ENCODE results near the gene ANO2.

Gene ANO2

DNA sequence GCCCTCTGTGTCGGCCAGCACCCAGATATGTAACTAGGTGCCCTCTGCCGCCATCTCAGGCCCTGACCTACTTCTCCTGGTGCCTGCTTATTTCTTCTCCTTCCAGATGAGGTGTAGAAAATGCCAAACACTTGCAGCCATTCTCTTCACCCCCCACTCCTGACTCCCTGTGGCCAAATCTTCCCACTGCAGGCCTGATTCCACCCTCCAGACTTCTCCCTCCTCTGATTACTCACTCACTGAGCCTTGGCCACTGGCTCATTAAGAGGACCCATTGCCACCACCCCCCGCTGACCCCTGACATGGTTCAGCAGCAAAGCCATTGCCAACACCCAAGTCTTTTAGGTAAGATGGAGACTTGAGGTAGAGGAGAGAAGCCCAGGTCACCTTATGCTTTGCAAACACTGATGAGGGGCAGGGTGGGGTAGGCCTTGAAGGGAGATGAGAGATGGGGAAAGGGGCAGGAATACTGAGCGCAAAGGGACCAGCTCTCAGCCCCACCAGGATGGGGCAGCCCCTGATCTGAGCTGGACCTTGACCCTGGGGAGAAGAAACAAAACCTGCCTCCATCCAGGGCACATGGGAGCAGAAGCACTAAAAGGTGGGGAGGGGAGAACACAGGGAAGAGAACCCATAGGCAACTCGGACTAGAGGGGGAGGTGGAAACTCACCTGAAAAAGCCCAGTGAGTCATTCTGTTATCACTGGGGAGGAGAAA, 25.1 kb upstream of the ANO2 start:
- TF ChIP-seq ZNF274 (IDR thresholded peaks at IDR 0.05; ENCODE audit: low read depth, low read length), result no peak
- no peak overlapping the region for H3K4me3 ChIP-seq (ENCODE audit: low read length)

DNA sequence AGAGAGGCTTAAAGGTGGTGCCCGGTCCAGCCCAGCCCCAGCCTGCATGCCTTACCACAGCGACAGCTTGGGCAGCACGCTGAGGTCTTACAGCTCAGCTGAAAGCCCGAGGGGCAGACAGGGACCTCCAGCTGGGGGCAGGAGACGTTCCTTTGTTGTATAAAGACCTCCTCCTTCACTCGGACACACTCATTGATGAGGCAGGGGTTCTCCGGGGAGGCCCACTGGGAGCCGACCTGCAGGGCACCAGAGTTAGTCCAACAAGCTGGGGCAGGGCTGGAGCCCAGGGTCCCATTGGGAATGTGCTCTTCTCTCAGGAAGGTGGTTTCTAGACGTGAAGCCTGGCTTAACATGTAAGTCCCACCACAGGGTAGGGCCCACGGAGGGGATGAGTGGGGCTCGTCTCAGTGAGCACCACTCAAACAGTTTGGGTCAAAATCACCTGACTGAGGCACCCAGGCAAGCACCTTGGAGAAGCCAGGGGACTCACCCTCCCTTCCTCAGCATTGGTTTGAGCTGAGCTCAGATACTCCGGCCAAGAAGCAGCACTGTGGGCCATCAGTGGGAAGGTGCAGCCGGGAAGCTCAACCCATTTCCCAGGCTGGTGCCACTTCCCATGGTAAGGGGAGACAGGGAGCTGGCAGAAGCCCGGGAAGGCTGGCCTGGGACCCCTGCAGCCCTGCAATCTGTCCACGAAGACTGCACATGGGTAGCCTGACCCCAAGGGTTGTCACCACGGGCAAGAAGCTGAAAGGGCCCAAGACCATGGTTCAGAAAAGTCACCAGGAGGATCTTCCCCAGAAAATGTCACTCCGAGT, 24.3 kb upstream of the ANO2 start:
- no peak for TF ChIP-seq ZNF274 (IDR thresholded peaks at IDR 0.05; ENCODE audit: low read depth, low read length)
- H3K4me3 ChIP-seq (ENCODE audit: low read length), result no peak overlapping the region

DNA sequence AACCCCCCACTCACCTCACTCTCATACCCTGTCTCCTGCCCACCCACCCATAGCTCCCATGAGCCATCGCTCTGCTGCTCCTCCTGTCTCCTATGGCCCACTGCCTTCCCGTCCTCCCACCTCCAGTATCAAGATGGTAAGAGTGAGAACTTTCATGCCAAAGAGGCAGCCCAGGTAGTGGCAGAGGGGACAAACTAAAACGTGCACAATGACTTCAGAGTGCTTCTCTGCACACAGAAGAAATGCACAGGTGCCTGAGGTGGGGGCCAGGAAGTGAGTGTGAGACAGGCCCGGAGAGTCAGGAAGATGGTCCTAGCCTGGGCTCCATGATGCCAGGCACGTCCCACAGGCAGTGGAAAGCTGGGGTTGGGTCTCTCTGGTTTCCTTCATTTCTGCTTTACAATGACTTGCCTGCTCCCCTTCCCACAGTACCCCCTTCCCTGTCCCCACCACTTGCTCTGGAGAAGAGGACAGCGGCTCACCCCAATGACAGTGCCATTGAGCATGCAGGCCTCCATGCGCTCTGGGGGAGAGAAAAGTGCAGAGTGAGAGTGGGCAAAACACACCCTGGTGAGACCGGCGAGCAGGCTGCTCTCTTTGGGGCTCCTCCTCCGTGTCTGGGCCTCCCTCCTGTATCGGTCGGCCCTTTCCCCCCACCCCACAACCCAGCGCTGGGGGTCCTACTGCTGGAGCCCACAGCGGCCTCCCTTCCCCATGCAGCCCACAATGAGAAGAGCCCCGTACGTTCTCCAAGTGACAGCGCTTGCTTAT, 22.8 kb upstream of the ANO2 start:
- H3K4me3 ChIP-seq (ENCODE audit: low read length), result no peak overlapping the region
- TF ChIP-seq ZNF274 (IDR thresholded peaks at IDR 0.05; ENCODE audit: low read depth, low read length), result no peak

DNA sequence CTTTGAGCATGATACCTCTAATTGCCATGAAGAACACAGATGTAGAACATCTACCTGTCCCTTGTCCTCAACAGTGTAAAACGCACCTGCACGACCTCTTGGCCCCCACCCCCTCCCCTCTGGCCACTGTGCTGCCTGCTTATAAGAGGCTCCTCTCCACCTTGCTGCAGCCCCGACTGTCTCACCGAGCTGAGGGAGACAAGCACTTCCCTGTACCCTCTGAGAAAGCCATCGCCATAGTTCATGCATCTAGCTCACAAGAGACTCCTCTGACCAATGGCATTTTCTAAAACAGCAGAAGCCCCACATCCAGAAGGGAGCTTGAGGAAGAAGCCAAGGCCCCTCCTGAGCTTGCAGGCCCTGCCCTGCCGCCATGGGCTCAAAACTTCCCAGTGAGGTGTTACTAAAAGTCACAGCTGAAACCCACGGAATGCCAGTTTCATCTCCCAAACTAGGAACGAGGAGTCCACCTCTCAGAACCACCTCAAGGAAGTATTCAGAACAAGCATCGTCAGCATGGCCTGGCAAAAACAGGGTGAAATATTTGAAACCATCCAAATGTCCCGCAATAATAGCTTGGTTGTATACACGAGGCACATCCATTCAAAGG, 21.5 kb upstream of the ANO2 start:
- no peak for TF ChIP-seq ZNF274 (IDR thresholded peaks at IDR 0.05; ENCODE audit: low read depth, low read length)
- H3K4me3 ChIP-seq (ENCODE audit: low read length), result no peak overlapping the region

DNA sequence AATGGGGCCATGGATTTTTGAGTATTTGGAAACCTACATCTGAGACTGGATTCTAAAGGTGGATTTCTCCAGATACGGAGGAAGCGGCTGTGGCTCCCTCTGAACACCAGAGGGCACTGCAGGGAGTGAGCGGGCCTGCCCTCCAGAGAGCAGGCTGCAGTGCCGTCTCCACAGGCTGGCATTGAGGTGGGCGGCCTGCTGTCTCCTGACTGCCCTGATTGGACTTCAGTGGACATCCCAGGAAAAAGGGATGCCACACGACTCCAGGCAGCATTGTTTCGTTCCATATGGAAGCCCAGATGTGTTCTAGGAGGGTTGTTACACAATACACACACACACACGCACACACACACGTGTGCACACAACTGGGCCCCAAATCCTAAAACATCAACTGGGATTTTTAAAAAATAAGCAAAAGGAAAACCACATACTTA, 20.9 kb upstream of the ANO2 start:
- TF ChIP-seq ZNF274 (IDR thresholded peaks at IDR 0.05; ENCODE audit: low read depth, low read length), result no peak
- H3K4me3 ChIP-seq (ENCODE audit: low read length), result no peak overlapping the region

DNA sequence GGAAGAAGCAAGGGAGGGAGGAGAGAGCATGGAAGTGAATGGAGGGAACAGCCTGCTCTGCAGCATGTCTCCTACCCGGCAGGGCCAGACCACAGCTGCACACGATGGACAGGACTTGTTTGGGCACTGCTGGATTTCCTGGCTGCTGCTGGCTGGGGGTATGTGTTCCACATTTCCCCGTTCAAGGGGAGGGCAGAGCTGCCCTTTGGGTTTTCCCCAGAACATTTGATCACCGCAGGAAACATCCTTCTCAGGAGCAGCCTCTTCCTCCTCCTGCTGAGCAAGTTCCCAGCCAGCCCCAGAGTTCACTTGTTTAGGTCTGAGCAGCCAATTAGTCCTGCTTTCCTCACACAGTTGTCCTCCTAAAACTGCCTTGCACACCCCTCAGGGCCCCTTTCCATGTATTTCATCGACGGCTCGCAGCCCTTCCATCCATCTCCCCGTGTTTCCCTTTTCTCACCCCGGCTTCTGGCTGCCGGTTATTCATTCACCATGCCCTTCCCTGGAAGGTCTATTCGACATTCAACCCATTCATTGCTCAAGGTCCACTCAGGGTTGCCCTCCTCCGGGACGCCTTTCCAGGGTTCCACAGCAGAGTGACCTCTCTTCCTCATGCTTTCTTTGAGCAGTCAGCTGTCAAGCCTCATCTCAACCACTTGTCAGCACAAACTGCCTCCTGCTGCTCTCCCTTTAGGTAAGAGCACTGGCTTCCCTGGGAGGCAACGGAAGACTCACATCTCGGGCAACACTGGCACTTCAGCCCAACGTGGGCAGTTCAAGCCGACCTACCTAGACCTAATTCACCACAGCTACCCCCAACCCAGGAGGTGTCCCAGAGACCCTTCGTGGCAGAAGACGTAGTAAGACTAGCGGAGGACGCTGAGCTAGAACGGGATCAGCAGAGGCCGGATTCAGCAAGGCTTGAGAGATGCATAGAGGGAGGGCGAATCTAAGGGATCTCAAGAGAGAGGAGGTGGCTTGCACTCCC, 20.1 kb upstream of the ANO2 start:
- no peak for TF ChIP-seq ZNF274 (IDR thresholded peaks at IDR 0.05; ENCODE audit: low read depth, low read length)
- H3K4me3 ChIP-seq (ENCODE audit: low read length), result no peak overlapping the region

DNA sequence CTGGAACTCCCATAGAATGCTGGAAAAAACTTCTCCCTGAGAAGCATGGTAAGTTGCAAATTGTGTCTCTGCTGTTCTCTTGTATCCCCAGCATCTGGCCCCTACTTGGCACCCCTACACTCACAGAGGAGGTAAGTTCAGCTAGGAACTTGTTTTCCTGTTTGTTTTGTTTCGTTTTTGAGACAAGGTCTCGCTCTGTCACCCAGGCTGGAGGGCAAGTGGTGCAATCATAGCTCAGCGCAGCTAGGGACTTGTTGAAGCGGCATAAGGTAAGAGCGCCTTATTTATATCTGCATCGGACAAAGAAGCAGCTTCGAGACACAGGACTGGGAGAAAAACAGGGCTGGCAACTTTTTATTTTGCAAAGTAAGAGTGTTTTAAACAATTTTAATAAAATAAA, 18.5 kb upstream of the ANO2 start:
- TF ChIP-seq ZNF274 (IDR thresholded peaks at IDR 0.05; ENCODE audit: low read depth, low read length), result no peak
- no peak overlapping the region for H3K4me3 ChIP-seq (ENCODE audit: low read length)

DNA sequence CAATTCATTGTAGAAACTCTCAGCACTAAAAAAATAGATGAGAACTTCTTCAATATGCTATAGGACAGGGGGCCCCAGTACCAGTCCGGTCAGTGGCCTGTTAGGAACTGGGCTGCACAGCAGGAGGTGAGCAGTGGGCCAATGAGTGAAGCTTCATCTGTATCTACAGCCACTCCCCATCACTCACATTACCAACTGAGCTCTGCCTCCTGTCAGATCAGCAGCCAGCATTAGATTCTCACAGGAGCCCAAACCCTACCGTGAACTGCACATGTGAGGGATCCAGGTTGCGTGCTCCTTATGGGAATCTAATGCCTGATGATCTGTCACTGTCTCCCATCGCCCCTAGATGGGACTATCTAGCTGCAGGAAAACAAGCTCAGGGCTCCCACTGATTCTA, 15.7 kb upstream of the ANO2 start:
- no peak overlapping the region for H3K4me3 ChIP-seq (ENCODE audit: low read length)
- TF ChIP-seq ZNF274 (IDR thresholded peaks at IDR 0.05; ENCODE audit: low read depth, low read length), result no peak

DNA sequence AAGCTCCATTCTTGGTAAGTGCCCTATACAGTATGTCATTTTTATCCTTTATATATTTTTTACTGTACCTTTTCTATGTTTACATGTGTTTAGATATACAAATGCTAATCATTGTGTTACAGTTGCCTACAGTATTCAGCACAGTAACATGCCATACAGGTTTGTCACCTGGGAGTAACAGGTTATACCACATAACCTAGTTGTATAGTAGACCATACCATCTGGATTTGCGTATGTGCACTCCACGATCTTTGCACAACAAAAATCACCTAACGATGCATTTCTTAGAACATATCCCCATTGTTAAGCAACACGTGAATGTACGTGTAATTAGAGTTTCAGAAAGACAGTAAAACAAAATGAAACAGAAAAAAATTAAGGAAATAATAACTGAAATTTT, 11.9 kb upstream of the ANO2 start:
- no peak for TF ChIP-seq ZNF274 (IDR thresholded peaks at IDR 0.05; ENCODE audit: low read depth, low read length)
- no peak overlapping the region for H3K4me3 ChIP-seq (ENCODE audit: low read length)

DNA sequence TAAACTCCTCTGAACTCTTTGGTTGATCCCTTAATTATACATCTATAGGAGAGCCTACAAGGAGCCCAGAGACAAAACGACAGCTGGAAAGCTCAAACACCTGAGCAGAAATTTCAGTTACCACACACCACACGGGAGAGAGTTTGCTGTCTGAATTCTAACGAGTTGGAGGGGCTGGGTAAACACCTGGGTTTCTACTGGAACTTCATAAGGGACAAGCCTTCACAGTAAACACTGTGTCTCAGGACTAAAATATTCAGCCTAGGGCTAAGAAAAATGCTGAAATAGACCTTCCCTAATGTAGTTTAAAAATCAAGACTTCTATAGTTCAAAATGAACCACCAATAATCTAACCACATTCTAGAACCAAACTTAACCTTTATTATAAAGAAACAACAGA, 9.6 kb upstream of the ANO2 start:
- TF ChIP-seq ZNF274 (IDR thresholded peaks at IDR 0.05; ENCODE audit: low read depth, low read length), result no peak
- no peak overlapping the region for H3K4me3 ChIP-seq (ENCODE audit: low read length)

DNA sequence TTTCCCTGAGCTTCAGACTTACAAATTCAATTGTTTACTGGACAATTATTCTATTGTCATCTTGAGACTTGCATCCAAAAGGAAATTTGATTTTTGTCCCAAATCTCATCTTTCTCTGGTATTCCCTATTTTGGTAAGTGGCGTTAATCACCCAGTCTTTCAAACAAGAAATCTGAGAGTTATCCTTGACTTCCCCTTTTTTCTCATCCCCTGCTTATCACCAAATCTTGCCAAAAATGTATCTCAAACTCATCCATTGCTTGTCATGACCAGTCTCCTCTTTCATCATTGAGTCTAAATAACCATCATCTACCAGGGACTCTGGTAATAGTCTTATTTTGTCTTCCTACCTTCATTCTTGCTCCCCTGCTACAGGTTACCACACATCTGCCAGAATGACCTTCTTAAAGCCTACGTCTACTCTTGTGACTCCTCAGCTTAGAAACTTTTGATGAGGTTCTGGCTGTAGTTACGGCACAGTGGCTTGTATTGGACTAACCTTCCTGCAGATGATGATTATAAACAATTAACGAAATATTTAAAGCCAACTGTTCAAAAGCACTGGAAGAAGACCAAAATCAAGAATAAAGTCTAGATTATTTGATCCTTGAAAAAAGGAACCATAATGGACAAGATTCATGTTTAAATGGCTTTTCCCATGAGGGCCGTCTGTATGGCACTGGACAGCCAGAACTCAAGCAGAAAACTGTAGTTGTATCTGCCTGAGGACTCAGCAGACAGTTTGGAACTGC, 9.0 kb upstream of the ANO2 start:
- H3K4me3 ChIP-seq (ENCODE audit: low read length), result no peak overlapping the region
- TF ChIP-seq ZNF274 (IDR thresholded peaks at IDR 0.05; ENCODE audit: low read depth, low read length), result no peak

DNA sequence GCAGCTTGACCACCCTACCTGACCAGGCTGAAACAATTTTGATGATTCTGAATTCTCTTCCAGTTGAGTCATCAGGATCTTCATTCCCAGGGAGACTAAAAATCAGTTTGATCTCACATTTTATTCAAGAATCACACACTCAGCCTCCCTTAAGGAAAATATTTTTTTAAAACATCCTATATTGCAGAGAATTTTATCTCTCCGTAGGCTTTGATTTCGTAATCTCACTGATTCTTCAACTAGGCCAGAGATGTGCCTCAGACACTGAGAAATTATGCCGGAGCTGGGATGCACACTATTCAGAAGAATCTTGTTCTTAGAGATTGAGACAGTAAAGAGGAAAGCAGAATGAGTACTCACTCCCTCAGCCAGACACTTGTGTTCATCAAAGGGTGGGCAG, 7.0 kb upstream of the ANO2 start:
- H3K4me3 ChIP-seq (ENCODE audit: low read length), result no peak overlapping the region
- TF ChIP-seq ZNF274 (IDR thresholded peaks at IDR 0.05; ENCODE audit: low read depth, low read length), result no peak
